HG02970 (cell line): ENCODE data around the gene SIM2.

ENCODE experiments used
- ATAC-seq: cut with Tn5 transposase; IDR thresholded peaks from one replicate; pipeline ENCODE4 v1.9.1; 2021; ENCODE audit warnings: mild to moderate bottlenecking, moderate library complexity, moderate number of reproducible peaks; ENCODE audit not compliant: unreplicated experiment, low FRiP score

Gene SIM2

GRCh38 chr21:36709868-36710728 lies 11.2 kb downstream of the SIM2 start:
- no peak for ATAC-seq

DNA sequence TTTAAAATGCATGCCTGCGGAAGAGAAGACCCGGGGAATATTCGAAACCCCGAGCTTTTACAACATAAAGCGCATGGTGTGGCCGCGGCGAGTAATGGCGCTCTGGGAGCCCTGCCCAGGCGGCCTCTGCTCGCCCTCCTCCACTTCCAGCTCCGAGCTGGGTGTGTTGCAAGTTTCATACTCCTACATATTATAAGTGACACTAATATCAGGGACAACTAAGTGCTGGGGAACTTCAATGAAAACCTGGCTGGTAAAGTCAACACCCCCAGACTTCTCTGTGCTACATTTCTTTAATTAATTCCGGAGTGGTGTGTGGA lies 11.8 kb downstream of the SIM2 start:
- no peak for ATAC-seq

DNA sequence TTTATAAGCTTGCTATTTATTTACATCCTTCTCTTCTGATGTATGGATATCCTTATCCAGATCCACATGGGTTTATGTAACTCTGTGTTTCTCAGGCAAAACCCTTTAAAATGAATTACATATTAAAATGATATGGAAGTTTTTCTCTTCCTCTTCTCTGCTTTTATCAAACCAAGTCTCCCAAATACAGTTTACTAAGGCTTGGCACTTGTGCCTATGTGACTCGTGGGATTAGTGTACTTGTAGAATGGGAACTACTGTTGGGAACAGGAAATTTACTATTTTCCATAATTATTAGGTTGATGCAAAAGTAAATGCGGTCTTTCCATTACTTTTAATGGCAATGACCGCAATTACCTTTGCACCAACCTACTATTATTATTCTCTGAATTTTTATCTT lies 14.8 kb downstream of the SIM2 start:
- ATAC-seq = no peak

GRCh38 chr21:36716387-36716786 lies 17.5 kb downstream of the SIM2 start:
- ATAC-seq = no peak

DNA sequence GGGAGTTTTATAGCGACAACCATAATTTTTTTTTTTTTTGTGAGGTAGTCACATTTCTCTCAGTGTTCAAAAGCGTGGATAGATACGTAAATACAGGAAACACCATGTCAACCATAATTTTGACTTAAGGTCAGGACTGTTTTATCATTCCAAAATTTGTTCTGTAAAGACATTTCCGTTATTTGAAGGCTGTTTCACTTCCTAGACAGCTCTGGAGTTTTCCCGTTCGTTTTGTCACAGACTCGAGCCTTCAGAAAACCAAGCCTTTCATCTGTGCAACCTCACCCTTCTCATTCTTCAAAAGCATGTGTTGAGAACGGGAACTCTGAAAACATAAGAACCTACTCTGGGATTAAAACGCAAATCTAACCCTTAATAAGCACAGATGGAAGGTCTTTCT lies 17.9 kb downstream of the SIM2 start:
- no peak for ATAC-seq

- no peak for ATAC-seq
These were observed 19.1 kb downstream of the SIM2 start for GRCh38 chr21:36717976-36718375.

- no peak for ATAC-seq
These were observed 20.1 kb downstream of the SIM2 start for GRCh38 chr21:36718951-36719501.

DNA sequence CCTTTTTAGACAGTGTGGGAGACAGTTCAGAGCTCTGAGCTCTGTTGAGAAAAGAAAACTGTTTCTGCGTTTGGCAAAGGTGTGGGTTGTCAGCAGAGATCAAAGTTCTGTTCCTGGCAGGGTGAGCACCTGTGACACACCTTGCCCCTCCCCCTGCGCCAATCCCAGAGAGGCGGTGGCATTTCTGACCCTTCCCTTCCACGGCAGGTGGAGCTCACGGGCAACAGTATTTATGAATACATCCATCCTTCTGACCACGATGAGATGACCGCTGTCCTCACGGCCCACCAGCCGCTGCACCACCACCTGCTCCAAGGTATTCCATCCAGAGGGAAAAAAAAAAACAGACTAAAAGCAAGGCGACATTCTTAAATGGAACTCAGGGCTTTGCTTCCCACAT lies 20.7 kb downstream of the SIM2 start:
- no peak for ATAC-seq

GRCh38 chr21:36721817-36722216 lies 22.9 kb downstream of the SIM2 start:
- no peak for ATAC-seq

DNA sequence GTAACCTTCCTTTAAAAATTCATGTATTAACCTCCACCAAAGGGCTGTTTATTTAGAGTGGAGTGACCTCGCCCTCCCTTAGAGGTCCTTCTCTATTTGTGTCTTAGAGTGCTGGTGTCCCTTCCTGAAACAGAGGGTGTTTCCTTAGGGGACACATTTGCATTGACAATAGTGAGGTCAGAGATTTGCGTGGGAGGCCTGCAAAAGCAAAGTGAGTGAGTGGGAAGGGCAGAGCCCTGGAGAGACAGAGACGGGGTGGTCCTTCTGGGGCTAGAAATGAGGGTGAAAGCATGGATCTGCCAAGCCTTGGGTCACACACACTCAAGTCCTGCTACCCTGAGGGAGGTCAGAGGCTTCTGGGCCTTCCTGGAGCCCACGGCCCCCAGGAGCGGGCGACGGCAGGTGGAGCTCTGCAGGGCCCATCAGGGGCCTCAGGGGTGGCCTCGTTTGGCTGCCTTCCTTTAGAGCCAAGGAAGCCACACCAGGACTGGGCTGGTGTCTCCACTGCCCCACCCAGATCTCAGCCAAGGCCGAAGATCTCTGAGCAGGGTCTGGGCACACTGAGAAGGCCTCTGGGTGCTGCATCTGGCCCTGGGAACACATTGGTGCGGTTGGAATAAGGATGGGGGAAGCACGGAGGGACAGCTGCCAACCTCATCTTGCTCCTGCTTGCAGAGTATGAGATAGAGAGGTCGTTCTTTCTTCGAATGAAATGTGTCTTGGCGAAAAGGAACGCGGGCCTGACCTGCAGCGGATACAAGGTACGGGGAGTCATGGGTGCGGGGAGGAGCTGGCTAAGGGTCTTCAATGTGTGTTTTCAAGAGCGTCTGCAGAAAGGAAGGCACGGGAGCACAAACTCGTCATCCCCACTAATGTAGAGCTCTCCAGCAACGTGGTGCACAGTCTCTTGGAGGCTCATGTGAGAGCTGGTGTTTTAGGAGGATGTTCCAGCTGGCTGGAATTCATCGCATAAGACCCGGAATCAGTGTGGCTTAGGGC lies 23.8 kb downstream of the SIM2 start:
- no peak for ATAC-seq

DNA sequence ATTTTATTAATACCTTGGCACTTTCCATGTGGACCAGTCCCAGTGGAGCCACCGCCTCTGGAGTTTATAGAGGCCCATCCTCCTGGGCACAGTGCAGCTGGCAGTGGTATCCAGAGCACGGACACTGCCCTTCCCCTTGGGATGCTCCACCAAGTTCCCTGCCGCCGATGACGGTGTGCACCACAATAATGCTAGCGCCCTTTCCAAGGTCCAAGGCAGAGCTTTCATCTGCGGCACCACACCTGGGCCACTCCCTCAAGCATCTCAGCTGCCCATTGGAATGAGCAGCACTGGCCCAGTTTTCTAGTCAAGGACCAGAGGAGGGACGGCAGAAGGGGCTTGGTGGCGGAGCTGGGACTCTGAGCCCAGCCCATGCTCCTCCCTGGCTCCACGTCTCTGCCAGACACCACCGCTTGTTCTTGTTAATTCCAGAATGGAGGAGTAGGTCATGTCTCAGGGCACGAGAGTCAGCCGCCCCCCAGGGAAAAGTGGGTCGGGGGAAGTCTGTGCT lies 24.5 kb downstream of the SIM2 start:
- ATAC-seq = no peak

- ATAC-seq = no peak
These were observed 25.7 kb downstream of the SIM2 start for GRCh38 chr21:36724660-36725059.

GRCh38 chr21:36725793-36726386 lies 27.0 kb downstream of the SIM2 start:
- no peak for ATAC-seq

GRCh38 chr21:36727866-36728265 lies 29.0 kb downstream of the SIM2 start:
- ATAC-seq = no peak

- no peak for ATAC-seq
These were observed 29.6 kb downstream of the SIM2 start for GRCh38 chr21:36728371-36729111.

DNA sequence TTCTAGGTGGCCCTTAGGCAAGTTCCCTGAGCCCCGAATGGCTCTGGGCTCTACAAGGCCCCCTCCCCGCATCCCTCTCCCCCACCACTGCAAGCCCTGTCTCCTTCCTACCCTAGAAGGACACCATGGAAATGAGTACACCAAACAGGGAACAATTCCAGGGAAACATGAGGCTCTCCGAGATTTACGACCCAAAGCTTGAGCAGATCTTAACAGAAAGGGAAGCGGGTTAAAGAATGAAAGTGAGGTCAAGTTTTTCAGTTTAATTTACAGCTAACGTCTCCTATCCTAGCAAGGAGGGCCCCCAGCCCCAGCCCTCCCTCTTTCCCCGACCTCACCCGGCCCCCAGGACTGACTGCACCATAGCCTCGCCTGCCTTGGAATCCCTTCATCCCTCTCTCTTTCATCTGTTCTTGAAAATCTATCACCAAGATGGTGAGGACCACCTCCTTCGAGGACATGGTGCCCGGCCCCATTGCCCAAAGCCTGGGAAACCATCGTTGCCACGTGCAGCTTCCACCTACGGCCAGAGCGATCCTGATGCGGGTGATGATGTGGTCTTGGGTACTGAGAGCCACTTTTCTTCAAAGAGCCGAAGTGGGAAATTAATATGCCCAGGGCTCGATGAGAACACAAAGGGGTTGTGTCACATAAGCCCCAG lies 30.5 kb downstream of the SIM2 start:
- ATAC-seq = no peak

- no peak for ATAC-seq
These were observed 31.7 kb downstream of the SIM2 start for GRCh38 chr21:36730291-36731281.

GRCh38 chr21:36732217-36732616 lies 33.3 kb downstream of the SIM2 start:
- no peak for ATAC-seq
